Mucosa of stomach (tissue), 1 donor: Measurements from ENCODE around the gene RAD18.

Source experiments
- H3K27me3 ChIP-seq: one replicate; pipeline ENCODE4 v1.7.0; 2013; ENCODE audit warnings: mild to moderate bottlenecking, low read length; ENCODE audit not compliant: control insufficient read depth, insufficient read depth
- H3K36me3 ChIP-seq: one replicate; pipeline ENCODE4 v1.7.0; 2013; ENCODE audit warnings: low read length; ENCODE audit not compliant: control insufficient read depth, insufficient read depth
- H3K4me1 ChIP-seq: one replicate; pipeline ENCODE4 v1.7.0; 2013; ENCODE audit warnings: mild to moderate bottlenecking, low read length; ENCODE audit not compliant: control insufficient read depth, insufficient read depth
- H3K4me3 ChIP-seq: one replicate; pipeline ENCODE4 v1.7.0; 2013; ENCODE audit warnings: low read length
- H3K9ac ChIP-seq: one replicate; pipeline ENCODE4 v1.7.0; 2013; ENCODE audit warnings: mild to moderate bottlenecking, low read length, moderate library complexity
- H3K9me3 ChIP-seq: one replicate; pipeline ENCODE4 v1.7.0; 2013; ENCODE audit warnings: mild to moderate bottlenecking, low read length, moderate library complexity; ENCODE audit not compliant: control insufficient read depth
- donor health status: Pancreatic carcinoma.

RAD18 gene

GRCh38 chr3:8953313-8953712, 10.0 kb downstream of the RAD18 start:
- Histone ChIP-seq H3K27me3 (no peaks in the 10 kb centered on the region), H3K9ac (no peak overlapping the region), H3K4me3 (no peak overlapping the region), H3K36me3 (no peaks in the 10 kb centered on the region), H3K4me1 (no peaks in the 10 kb centered on the region), H3K9me3 (no peaks in the 10 kb centered on the region)

DNA sequence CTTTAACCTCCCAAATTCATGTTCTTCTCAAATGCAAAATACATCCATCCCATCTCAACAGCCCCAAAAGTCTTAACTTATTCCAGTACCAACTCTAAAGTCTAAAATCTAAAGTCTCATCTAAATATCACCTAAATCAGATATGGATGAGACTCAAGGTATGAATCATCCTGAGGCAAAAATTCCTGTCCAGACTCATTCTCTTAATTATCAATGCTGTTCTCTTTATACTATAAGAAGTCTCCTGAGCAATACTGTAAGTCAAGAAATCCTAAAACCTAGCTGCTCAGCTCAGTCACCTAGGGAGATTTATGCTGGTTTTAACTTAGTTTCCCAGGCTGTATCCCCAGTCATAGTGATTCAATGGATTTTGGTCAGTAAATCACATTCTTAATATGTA, 11.1 kb downstream of the RAD18 start:
- H3K36me3 ChIP-seq: peaks cover 5% of the 10 kb centered on the region

GRCh38 chr3:8945890-8946600, 17.2 kb downstream of the RAD18 start:
- Histone ChIP-seq H3K36me3 (peaks cover 5% of the 10 kb centered on the region), H3K4me1 (no peaks in the 10 kb centered on the region), H3K9ac (no peak overlapping the region), H3K27me3 (no peaks in the 10 kb centered on the region), H3K9me3 (no peaks in the 10 kb centered on the region), H3K4me3 (no peak overlapping the region)

More for the DNA sequence above, 11.1 kb downstream of the RAD18 start:
- H3K4me1 ChIP-seq: no peaks in the 10 kb centered on the region
- H3K27me3 ChIP-seq: no peaks in the 10 kb centered on the region
- no peak overlapping the region for H3K9ac ChIP-seq
- H3K4me3 ChIP-seq: no peak overlapping the region
- H3K9me3 ChIP-seq: no peaks in the 10 kb centered on the region

GRCh38 chr3:8942746-8943488, 20.4 kb downstream of the RAD18 start:
- Histone ChIP-seq H3K4me3 (no peak overlapping the region), H3K9ac (no peak overlapping the region), H3K36me3 (peaks cover 5% of the 10 kb centered on the region), H3K9me3 (no peaks in the 10 kb centered on the region), H3K4me1 (no peaks in the 10 kb centered on the region), H3K27me3 (no peaks in the 10 kb centered on the region)

GRCh38 chr3:8942115-8942514, 21.2 kb downstream of the RAD18 start:
- no peaks in the 10 kb centered on the region for H3K9me3 ChIP-seq

GRCh38 chr3:8938021-8938420, 25.3 kb downstream of the RAD18 start:
- Histone ChIP-seq H3K36me3 (no peaks in the 10 kb centered on the region), H3K27me3 (no peaks in the 10 kb centered on the region), H3K4me3 (no peak overlapping the region), H3K9ac (no peak overlapping the region), H3K9me3 (no peaks in the 10 kb centered on the region), H3K4me1 (no peaks in the 10 kb centered on the region)

More at GRCh38 chr3:8942115-8942514, 21.2 kb downstream of the RAD18 start:
- no peak overlapping the region for H3K4me3 ChIP-seq
- no peaks in the 10 kb centered on the region for H3K27me3 ChIP-seq
- H3K9ac ChIP-seq: no peak overlapping the region
- no peaks in the 10 kb centered on the region for H3K4me1 ChIP-seq
- H3K36me3 ChIP-seq: no peaks in the 10 kb centered on the region

GRCh38 chr3:8937064-8938020, 25.9 kb downstream of the RAD18 start:
- Histone ChIP-seq H3K4me3 (no peak overlapping the region), H3K9ac (no peak overlapping the region), H3K27me3 (no peaks in the 10 kb centered on the region), H3K9me3 (no peaks in the 10 kb centered on the region), H3K4me1 (no peaks in the 10 kb centered on the region), H3K36me3 (no peaks in the 10 kb centered on the region)

DNA sequence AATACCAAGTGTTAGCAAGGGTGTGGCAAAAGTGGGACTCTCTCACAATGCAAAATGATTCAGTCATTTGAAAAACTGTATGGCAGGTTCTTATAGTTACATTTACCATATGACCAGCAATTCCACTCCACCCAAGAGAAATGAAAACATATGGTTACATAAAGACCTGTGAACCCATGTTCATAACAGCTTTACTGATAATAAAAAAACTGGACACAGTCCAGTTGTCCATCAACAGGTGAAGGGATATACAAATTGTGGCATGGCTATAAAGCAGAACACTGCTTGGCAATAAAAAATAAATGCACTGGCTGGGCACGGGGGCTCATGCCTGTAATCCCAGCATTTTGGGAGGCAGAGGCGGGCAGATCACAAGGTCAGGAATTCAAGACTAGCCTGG, 30.8 kb downstream of the RAD18 start:
- Histone ChIP-seq H3K27me3 (no peaks in the 10 kb centered on the region), H3K36me3 (no peaks in the 10 kb centered on the region), H3K4me1 (no peaks in the 10 kb centered on the region), H3K9ac (no peak overlapping the region), H3K9me3 (no peaks in the 10 kb centered on the region), H3K4me3 (no peak overlapping the region)

DNA sequence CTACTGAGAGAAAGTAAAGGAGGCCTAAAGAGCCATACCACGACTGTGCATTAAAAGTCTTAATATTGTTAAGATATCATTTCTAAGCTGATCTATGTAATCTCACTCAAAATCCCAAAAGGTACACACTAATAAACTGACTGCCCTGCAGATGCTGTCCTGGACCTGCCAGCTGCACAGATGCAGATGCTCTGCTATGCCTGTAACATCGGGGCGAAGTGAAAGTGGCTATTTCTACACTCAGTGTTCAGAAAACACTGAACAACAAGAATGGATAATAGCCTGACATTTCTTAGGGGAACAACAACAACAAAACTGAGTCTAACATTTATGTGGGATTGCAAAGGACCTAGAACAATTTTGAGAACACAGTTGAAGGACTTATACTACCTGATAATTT, 31.9 kb downstream of the RAD18 start:
- Histone ChIP-seq H3K9ac (no peak overlapping the region), H3K4me1 (no peaks in the 10 kb centered on the region), H3K27me3 (no peaks in the 10 kb centered on the region), H3K4me3 (no peak overlapping the region), H3K36me3 (no peaks in the 10 kb centered on the region), H3K9me3 (no peaks in the 10 kb centered on the region)

- no peaks in the 10 kb centered on the region for H3K27me3 ChIP-seq
- H3K9me3 ChIP-seq: no peaks in the 10 kb centered on the region
- H3K4me1 ChIP-seq: no peaks in the 10 kb centered on the region
- no peaks in the 10 kb centered on the region for H3K36me3 ChIP-seq
- no peak overlapping the region for H3K4me3 ChIP-seq
- H3K9ac ChIP-seq: no peak overlapping the region
Measured at GRCh38 chr3:8929860-8930259, 33.4 kb downstream of the RAD18 start.

GRCh38 chr3:8914491-8914890, 48.8 kb downstream of the RAD18 start:
- Histone ChIP-seq H3K36me3 (no peaks in the 10 kb centered on the region), H3K4me1 (no peaks in the 10 kb centered on the region), H3K9ac (no peak overlapping the region), H3K4me3 (no peak overlapping the region), H3K9me3 (no peaks in the 10 kb centered on the region), H3K27me3 (no peaks in the 10 kb centered on the region)

- Histone ChIP-seq H3K4me1 (no peaks in the 10 kb centered on the region), H3K27me3 (no peaks in the 10 kb centered on the region), H3K9ac (no peak overlapping the region), H3K9me3 (no peaks in the 10 kb centered on the region), H3K4me3 (no peak overlapping the region), H3K36me3 (no peaks in the 10 kb centered on the region)
Measured at GRCh38 chr3:8911781-8912180, 51.5 kb downstream of the RAD18 start.
